ENCODE results near the gene C2orf72.

DNA sequence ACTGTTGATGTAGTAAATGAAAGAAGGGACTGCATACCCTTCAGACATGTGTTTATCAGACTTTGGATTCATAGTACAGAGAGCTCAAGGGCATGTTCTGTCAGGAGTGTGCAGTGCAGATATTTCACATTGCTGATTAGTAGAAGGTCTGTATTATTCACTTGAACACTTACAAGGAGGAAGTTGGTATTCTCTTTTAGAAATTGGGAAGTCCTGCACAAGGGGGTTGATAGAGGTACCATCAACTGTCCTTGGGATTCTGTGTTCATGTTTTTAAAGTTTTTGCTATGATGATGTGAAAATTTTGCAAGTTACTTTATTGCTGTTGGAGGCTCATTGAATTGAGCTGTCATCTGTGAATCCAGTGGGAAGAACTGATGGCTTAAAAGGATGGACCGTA, 26.0 kb downstream of the C2orf72 start:
- no peak for TF ChIP-seq RAD21 (IDR thresholded peaks at IDR 0.05; ENCODE audit: low read depth)
- no peak for TF ChIP-seq FOXM1 (IDR thresholded peaks at IDR 0.05; ENCODE audit: borderline replicate concordance, low read depth)
